Cerebellar cortex (tissue), 1 donor: ENCODE data around the gene HERPUD1.
A peak's percentile ranks its signal among the peaks of the same experiment; 100 is the strongest.

ENCODE experiments used
- DNase-seq: peaks from one replicate; pipeline ENCODE4 v3.0.0-alpha.2; 2015; ENCODE audit warnings: low spot score

Gene HERPUD1

DNA sequence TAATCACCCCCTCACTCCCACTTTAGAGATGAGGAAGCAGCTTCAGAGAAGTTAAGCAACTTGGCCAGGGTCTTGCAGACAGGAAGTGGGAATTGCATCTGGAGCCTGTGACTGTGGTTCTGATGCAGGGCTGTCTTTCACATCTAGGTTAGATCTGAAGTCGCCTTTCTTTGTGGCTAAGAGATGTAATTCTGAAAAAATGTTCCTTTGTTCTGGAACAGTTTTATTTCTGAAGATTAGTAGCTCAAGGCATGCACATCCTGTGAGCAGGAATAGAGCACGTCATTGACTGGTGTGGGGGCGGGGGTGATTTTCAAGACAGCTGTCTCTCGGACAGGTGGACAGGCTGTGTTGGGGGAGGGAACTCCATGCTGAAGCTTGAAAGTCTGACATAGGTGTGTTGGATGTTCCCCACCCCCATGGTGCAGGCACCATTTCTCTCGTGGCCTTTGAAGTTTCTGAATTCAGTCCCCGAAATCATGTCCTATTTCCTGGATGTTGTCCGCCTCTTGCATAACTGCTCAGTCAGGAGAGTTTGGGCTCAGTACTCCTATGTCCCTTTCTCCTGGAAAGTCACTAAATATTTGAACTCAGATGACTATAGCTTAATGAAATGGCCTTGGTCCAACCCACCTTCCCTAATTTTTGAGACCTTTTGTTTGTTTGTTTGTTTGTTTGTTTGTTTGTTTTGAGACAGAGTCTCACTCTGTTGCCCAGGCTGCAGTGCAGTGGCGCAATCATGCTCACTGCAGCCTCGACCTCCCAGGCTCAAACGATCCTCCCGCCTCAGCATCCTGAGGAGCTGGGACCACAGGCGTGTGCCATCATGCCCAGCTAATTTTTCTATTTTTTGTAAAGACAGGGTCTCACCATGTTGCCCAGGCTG is 21.0 kb upstream of the HERPUD1 start:
- no peak for DNase-seq

GRCh38 chr16:56911771-56912571 is 20.0 kb upstream of the HERPUD1 start:
- DNase-seq, result no peak

GRCh38 chr16:56912746-56913708 is 18.9 kb upstream of the HERPUD1 start:
- no peak for DNase-seq

DNA sequence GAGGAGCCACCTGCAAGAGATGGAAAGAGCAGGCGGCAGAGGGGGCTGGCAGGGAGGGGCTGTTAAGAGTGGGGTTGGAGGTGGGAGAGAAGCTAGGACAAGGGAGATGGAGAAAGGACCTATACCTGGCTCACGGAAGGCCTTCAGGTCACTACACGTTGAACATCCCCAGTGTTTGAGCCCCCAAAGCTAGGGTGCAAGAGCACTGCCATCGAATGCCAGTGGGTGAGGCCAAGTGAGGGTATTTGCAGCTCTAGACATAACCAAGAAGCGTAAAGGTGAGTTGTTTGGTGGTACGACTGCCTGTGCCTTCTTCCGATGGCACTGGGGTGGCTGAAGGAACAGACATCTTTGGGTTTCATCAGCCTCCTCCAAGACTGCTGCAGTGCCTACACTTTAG is 17.0 kb upstream of the HERPUD1 start:
- no peak for DNase-seq

GRCh38 chr16:56915336-56916119 is 16.4 kb upstream of the HERPUD1 start:
- DNase-seq, result no peak

DNA sequence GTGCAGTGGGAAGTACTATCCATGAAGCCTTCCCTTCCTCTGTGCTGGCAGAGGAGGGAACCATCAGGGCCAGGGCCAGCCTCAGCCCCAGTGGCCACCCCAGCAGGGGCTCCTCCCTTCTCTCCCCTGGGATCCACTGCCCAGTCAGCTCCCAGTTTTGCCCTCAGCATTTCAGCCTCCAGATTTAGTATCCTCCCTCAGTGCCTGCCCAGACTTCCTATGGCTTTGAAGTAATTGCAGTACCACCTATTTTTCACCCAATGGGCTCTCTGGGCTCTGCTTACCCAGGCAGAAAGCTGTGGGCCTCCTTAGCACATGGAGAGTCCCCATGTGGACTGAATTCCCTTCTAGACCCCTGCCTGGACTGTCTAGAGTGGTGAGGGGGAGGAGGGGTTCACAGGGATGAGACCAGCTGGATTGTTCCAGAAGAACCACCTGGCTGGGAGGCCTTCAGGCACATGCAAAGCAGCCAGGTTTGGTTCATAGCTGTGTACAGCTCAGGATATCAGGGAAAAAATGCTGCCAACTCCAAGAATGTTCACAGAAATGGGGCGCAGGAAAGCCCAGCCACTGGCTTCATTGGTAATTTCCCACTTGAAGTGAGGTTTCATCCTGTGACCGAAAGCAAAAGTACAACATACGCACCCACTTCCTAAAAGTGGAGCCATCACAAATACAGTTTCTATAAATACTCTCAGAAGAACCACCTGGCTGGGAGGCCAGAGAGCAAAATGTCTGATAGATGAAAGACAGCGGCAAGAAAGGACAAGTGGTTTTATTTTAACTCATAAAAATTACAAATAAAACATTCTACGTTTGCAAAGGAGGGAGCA is 15.2 kb upstream of the HERPUD1 start:
- DNase-seq, result no peak

DNA sequence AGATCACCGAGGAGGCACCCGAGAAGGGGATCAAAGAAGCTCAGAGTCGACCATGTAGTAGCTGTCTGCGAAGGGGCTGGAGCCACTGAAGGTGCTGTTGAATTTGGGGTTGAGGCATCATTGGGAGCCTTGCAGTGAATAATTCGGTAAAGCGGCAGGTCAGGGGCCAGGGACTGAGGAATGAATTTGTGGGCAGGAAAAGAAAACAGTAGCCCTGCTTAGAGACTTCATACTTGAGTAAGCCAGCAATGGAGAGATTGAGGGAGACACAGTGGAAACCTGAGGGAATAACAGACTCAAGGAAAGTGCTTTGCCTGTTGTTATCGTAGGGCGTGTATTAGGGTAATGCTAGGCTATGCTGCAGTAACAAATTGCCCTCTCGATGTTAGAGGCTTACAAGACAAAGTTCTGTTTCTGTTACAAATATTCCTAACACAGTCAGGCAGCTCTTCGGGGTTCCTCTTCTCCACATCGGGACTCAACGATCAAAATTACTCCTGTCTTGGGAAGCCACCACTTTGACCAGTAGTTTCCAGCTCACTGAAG is 13.4 kb upstream of the HERPUD1 start:
- no peak for DNase-seq

DNA sequence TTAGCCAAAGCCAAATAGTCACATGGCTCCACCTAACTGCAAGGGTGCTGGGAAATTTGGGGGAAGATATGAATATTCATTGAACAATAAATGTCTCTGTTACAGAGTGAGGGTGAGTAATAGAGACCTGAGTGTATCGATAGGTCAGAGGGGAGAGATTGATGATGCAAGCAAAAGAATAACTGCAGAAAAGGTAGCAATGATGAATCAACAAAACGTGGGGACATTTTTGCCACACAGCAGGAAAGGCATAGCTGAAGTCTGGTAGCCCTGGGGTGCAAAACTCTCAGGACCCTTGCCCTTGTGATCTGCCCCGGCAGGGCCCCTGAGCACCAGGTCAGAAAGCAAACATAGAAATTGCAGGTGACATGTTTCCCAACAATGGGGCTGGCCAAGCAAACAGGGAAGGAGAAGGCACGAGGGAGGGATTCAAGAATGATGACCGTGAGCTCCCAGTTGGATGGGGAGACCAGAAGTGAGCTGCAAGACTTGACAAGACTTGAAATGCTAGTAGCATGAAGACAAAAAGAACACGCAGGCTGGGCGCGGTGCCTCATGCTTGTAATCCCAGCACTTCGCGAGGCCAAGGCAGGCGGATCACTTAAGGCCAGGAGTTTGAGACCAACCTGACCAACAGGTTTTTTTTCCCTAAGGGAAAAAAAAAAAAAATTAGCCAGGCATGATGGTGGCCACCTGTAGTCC is 12.7 kb upstream of the HERPUD1 start:
- DNase-seq, result no peak

- DNase-seq, result no peak
Measured at GRCh38 chr16:56921571-56921970, 10.4 kb upstream of the HERPUD1 start.

- no peak for DNase-seq
Measured at GRCh38 chr16:56923481-56924091, 8.4 kb upstream of the HERPUD1 start.

DNA sequence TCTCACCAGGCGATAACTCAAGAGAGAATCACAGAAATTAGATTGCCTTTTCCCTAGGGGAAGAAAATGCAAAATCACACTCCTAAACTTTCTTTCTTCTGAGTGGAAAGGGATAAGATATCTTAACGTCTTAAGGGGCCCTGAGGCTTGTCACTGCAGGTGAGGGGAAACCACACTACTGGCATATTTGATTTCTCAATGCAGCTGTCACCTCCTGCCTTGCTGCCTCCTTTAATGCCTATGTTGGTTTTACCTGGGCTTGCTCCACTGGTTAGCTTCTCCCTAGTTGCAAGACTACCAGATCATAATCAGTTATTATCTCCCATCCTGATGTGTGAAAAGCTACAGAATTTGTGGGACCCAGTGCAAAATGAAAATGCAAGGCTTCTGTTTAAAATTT is 4.5 kb upstream of the HERPUD1 start:
- DNase-seq, result no peak

DNA sequence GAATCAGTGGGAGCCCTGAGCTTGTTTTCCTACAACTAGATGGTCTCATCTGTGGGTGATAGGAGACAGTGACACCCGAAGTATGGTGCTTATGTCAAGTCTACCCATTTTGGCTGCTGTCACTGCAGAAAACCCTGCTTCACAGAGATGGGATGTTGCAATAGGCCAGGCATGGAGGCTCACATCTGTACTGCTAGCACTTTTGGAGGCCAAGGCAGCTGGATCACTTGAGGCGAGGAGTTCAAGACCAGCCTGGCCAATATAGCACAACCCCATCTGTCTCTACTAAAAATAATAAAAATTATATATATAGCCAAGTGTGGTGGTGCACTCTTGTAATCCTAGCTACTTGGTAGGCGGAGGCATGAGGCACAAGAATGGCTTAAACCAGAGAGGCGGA is 2.3 kb upstream of the HERPUD1 start:
- no peak for DNase-seq

- DNase-seq, result no peak
Measured at GRCh38 chr16:56930486-56931270, 1.3 kb upstream of the HERPUD1 start.

- peak; percentile 20 for DNase-seq
Measured at GRCh38 chr16:56931271-56931891, 561 bp upstream of the HERPUD1 start.

GRCh38 chr16:56932721-56933619 is 1.0 kb downstream of the HERPUD1 start:
- DNase-seq, result peak; percentile 86

DNA sequence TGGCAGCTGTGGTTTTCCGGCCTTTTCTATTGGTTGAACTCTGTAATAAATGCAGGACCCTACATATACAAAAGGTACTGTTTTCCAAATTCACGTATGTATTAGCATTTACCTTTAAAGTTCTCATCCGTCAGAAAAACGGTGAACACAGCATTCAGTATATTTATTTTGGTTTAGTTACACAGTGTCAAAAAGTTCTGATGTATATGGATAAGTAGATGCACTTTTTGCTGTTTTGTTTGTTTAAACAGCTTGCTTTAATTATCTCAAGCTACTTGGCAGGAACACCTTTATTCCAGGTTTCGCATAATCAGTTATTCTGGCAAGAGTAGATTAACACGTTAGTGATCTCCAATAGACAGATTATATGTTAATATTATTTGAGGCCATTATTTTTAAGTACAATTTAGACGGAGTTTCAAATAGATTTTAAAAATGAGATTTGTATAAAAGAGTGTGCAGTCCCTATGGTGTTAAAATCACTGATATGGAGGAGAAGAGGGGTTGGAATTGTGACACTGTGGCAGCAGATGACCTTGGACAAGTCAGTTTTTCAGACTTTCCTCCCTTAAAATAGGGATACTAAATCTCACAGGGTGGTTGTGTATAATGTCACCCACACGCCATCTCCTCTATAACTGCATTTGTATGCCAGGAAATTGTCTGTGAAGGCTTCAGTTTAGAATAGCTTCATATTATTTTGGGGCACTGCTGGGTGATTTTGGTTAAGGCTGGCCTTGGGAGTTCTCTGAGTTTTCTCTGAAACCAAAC is 2.1 kb downstream of the HERPUD1 start:
- DNase-seq, result no peak
